GM12878 (cell line): ENCODE measurements around the gene NHERF1. TPM values are rescaled to one million over a fixed set of nuclear protein-coding genes. Genes with fewer than 3 reads are reported as not detected.

ENCODE experiments used
- ATAC-seq: fragments of 200-7000 bp; cut with Tn5 transposase; 3 replicates; pipeline ENCODE4 v1.9.1; 2020; ENCODE audit warnings: mild to moderate bottlenecking, moderate library complexity
- BruUV-seq: library from RNA; stranded (reverse); fragments of 400-500 nt; replicated peaks from 2 replicates; lab custom pipeline; 2021; lab: Mats Ljungman, UMichigan
- CTCF ChIA-PET: fragments of 300-600 bp; sonication (Branson Sonifier 250); formaldehyde crosslinking; extraction: SDS; loops from one replicate; lab custom pipeline; 2021; ENCODE audit warnings: inconsistent platforms; lab: Yijun Ruan, JAX
- POLR2A ChIA-PET: fragments of 350-600 bp; formaldehyde crosslinking; extraction: SDS; loops from one replicate; lab custom pipeline; 2021; ENCODE audit warnings: inconsistent platforms; lab: Charles Lee
- RAD21 ChIA-PET: fragments of 300-600 bp; sonication (Branson Sonifier 250); formaldehyde crosslinking; loops from one replicate; lab custom pipeline; 2023; ENCODE audit warnings: antibody characterized with exemption; ENCODE audit not compliant: unreplicated experiment; lab: Charles Lee
- SMC1A ChIA-PET: fragments of 300-600 bp; sonication (Branson Sonifier 250); formaldehyde crosslinking; loops from one replicate; lab custom pipeline; 2023; ENCODE audit not compliant: unreplicated experiment, uncharacterized antibody; lab: Charles Lee
- DNase-seq: peaks from one replicate; pipeline ENCODE4 v3.0.0-alpha.2; 2011; ENCODE audit warnings: low read depth, low spot score
- FAIRE-seq: peaks from 3 replicates; lab custom pipeline; 2011; peaks lifted over from hg19 to GRCh38; lab: Jason Lieb, UNC
- H2AFZ ChIP-seq: 2 replicates; pipeline ENCODE4 v1.6.0; 2011; ENCODE audit warnings: low read depth, low read length, control low read depth; ENCODE audit not compliant: control insufficient read depth
- H3K27ac ChIP-seq: 2 replicates; pipeline ENCODE4 v1.5.1; 2011; ENCODE audit warnings: control low read depth; ENCODE audit not compliant: control insufficient read depth, insufficient read depth
- H3K27me3 ChIP-seq, 2 experiments: replicated peaks in 1 of 2; 2 replicates each; pipeline versions ENCODE4 v1.6.0 to v1.6.1; 2011; ENCODE audit warnings: low read length in 1 of 2; ENCODE audit not compliant: control insufficient read depth in 2 of 2, insufficient read depth in 2 of 2
- H3K36me3 ChIP-seq, 2 experiments: 2 replicates each; pipeline ENCODE4 v1.5.1; 2011; ENCODE audit warnings: low read length in 1 of 2; ENCODE audit not compliant: control insufficient read depth in 2 of 2, insufficient read depth in 2 of 2
- H3K4me1 ChIP-seq: 2 replicates; pipeline ENCODE4 v1.6.1; 2011; ENCODE audit warnings: mild to moderate bottlenecking, low read length, moderate library complexity, mixed read lengths; ENCODE audit not compliant: control insufficient read depth, insufficient read depth
- H3K4me2 ChIP-seq: 2 replicates; pipeline ENCODE4 v1.6.0; 2011; ENCODE audit warnings: control low read depth; ENCODE audit not compliant: control insufficient read depth, insufficient read depth
- H3K4me3 ChIP-seq: fragments of 200-600 bp; sonication (generic); 2 replicates; pipeline ENCODE4 v1.5.1; 2016
- H3K79me2 ChIP-seq: 2 replicates; pipeline ENCODE4 v1.6.0; 2011; ENCODE audit warnings: low read length; ENCODE audit not compliant: control insufficient read depth, insufficient read depth
- H3K9ac ChIP-seq: 2 replicates; pipeline ENCODE4 v1.8.0; 2011; ENCODE audit warnings: low read length, control low read depth, mixed read lengths; ENCODE audit not compliant: control insufficient read depth, insufficient read depth
- H3K9me3 ChIP-seq: replicated peaks from 3 replicates; pipeline ENCODE4 v1.5.1; 2011; ENCODE audit warnings: mild to moderate bottlenecking, low read length; ENCODE audit not compliant: control insufficient read depth, insufficient read depth
- H4K20me1 ChIP-seq: 2 replicates; pipeline ENCODE4 v1.6.0; 2011; ENCODE audit not compliant: control insufficient read depth, insufficient read depth
- EED ChIP-seq: sonication (generic); IDR thresholded peaks from 2 replicates; pipeline ENCODE4 v1.6.1; 2016; ENCODE audit warnings: antibody characterized with exemption, low read depth
- KAT2A ChIP-seq: conservative IDR thresholded peaks from 2 replicates; pipeline ENCODE4 v1.6.1; 2011; ENCODE audit warnings: low read depth, low read length; ENCODE audit not compliant: control insufficient read depth
- KLF5 ChIP-seq: fragments of 450-650 bp; IDR thresholded peaks from 2 replicates; pipeline ENCODE4 v1.6.1; 2014; ENCODE audit warnings: mild to moderate bottlenecking; ENCODE audit not compliant: partially characterized antibody
- RB1 ChIP-seq: fragments of 450-650 bp; formaldehyde crosslinking; IDR thresholded peaks from 2 replicates; pipeline ENCODE4 v1.6.1; 2017; ENCODE audit warnings: mild to moderate bottlenecking, borderline replicate concordance
- SIX5 ChIP-seq: IDR thresholded peaks from 2 replicates; pipeline ENCODE4 v1.6.1; 2011; ENCODE audit warnings: mild to moderate bottlenecking, low read depth, low read length, moderate library complexity; ENCODE audit not compliant: severe bottlenecking
- TARDBP ChIP-seq: IDR thresholded peaks from 2 replicates; pipeline ENCODE4 v1.6.1; 2016; ENCODE audit warnings: borderline replicate concordance
- WGBS: methylation state at CpG from one replicate; pipeline ENCODE4 v1.1.6; 2016; ENCODE audit warnings: low lambda C conversion rate; ENCODE audit not compliant: insufficient replicate concordance, insufficient coverage; ENCODE audit errors: missing lambda C conversion rate; 5-methylcytosine and 5-hydroxymethylcytosine counted together
- in situ Hi-C: fragments of 300-500 bp; cut with MboI; formaldehyde crosslinking; loops from 9 replicates; pipeline ENCODE4 v1.14.3; 2018; ENCODE audit warnings: mixed read lengths
- intact Hi-C: fragments of 100-400 bp; cut with micrococcal nuclease; formaldehyde crosslinking; loops from one replicate; pipeline ENCODE4 v1.14.2; 2022; ENCODE audit not compliant: unreplicated experiment
- polyA plus RNA-seq, 11 experiments: library from polyadenylated mRNA; depleted of rRNA in 4 of 11; unstranded in 6 of 11; stranded (reverse) in 5 of 11; fragments of >200 nt; fragmentation: Nextera tagmentation in 4 of 11; fragmentation: Illumina TruSeq in 1 of 11; extraction: Ambion mirVana in 4 of 11; extraction: Trizol in 1 of 11; gene quantifications; 1 replicate in 1 of 11; 2 replicates in 10 of 11; pipeline versions ENCODE4 v1.2.1 to v1.2.3, GENCODE V29; 2011 to 2016; ENCODE audit warnings: inconsistent platforms in 2 of 11, missing spikeins in 2 of 11, low read depth in 1 of 11
- total RNA-seq, 4 experiments: library from RNA; depleted of rRNA in 3 of 4; stranded (reverse); fragments of >200 nt in 3 of 4; fragmentation: Illumina TruSeq in 1 of 4; extraction: Trizol in 1 of 4; gene quantifications; 2 replicates each; pipeline versions ENCODE4 v1.2.1 to v1.2.3, GENCODE V29; 2013 to 2021
- TF ChIP-seq, protein P1 (sequence below): fragments of 450-650 bp; IDR thresholded peaks from 2 replicates; pipeline ENCODE4 v1.6.1; 2016; ENCODE audit warnings: mild to moderate bottlenecking
- TF ChIP-seq, protein P2 (sequence below): IDR thresholded peaks from 2 replicates; pipeline ENCODE4 v1.6.1; 2011; ENCODE audit warnings: mild to moderate bottlenecking, low read depth, low read length, moderate library complexity; ENCODE audit not compliant: insufficient replicate concordance
- TF ChIP-seq, protein P3 (sequence below): fragments of 450-650 bp; IDR thresholded peaks from 2 replicates; pipeline ENCODE4 v1.6.1; 2018; ENCODE audit warnings: mild to moderate bottlenecking, low read depth, moderate library complexity; ENCODE audit not compliant: partially characterized antibody
- TF ChIP-seq, protein P4 (sequence below): fragments of 450-650 bp; IDR thresholded peaks from 2 replicates; pipeline ENCODE4 v1.6.1; 2017; ENCODE audit warnings: antibody characterized with exemption, mild to moderate bottlenecking, moderate library complexity

The NHERF1 gene
- total and polyA plus RNA-seq, 10 of the 15 experiments (the other 5 are each of a cell fraction or from before 2014, with no cell fraction given) = 13.4 to 61.6 (median 39.0) TPM

DNA sequence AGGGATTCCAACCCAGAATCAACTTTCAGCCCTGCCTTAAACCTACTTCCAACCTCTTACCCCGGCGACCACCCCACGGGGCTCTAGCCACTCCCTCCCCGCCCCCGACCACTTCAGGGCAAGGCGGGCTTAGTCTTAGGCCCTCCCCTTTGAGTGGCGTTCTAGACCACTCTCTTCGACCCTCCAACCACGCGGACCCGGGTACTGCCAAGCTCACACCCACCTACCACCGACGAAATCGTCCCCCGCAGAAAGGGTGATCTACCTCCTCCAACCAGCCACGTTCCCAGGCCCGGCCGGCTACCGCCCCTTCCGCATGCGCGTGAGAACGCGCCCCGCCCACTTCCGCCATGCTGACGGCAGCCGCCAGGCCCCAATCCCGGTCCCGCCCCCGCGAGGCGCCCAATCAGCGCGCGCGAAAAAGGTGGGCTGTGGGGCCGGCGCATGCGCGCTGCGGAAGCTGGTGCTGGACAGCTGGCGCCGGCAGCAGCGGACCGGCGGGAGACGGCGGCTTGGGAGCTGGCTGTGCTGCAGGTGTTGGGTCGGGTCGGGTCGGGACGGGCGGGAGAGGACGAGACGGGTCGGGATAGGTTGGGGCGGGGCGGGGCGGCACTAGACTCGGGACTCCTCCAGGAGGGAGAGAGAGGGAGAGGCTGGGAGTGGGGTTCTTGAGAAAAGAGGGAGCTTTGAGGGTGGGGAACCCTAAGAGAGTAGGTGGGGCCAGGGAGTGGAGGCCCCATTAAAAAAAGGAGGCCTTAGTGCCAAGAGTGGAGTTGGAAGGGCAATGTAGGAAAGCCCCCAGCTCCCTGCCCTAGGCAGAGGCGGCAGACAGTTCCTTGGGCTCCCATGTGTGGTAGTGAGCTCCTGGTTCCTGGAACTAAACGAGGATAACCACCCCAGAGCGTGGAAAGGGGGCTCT, 27.9 kb downstream of the NHERF1 start, which contains the start of gene NAT9:
Gene NAT9 (minus strand): TSS at position 302 of the 919 bp plus-strand sequence. CDS start 647 bp downstream, outside the sequence.
- H3K27me3 ChIP-seq = no peaks in the 10 kb centered on the region
- ATAC-seq (peak; percentile 91), FAIRE-seq (peak; percentile 88), DNase-seq (peak; percentile 82)
- ChIA-PET POLR2A (interaction anchor here (0.6 to 2.3 kb wide), 14 partner anchors 16 to 1010 kb away, joined by 3 to 15 read pairs (median 5); partner anchors contain the start of gene FDXR), CTCF (interaction anchor here (0.7 to 3.4 kb wide), 11 partner anchors 16 to 216 kb away, joined by 3 to 17 read pairs (median 3); partner anchors contain the start of gene RAB37), RAD21 (interaction anchor here (0.6 to 3.5 kb wide), 12 partner anchors 15 to 395 kb away, joined by 3 to 13 read pairs (median 4); partner anchors contain the start of genes FDXR and RAB37), SMC1A (interaction anchor here (0.8 to 2.9 kb wide), 7 partner anchors 16 to 184 kb away, joined by 3 to 10 read pairs (median 5); no protein-coding TSS in a partner anchor)
- BruUV-seq = no TSS peak
- peaks cover 16% of the 10 kb centered on the region for H3K79me2 ChIP-seq
- H2AFZ ChIP-seq = peak within 1 kb of the TSS; percentile 91
- peak within 1 kb of the TSS; percentile 95 for H3K4me2 ChIP-seq
- in situ Hi-C loops = no loop called here
- intact Hi-C loops = no loop called here
- peak within 1 kb of the TSS; percentile 73 for H3K4me3 ChIP-seq
- peak within 1 kb of the TSS; percentile 59 for H3K27ac ChIP-seq
- WGBS = 1% methylated on average over 46 of the region's 64 CpGs
- H3K9ac ChIP-seq = peak within 1 kb of the TSS; percentile 86
- peaks cover 12 to 18% of the 10 kb centered on the region in 2 experiments; a peak in 3 of 4 replicates for H3K36me3 ChIP-seq
- no peaks in the 10 kb centered on the region; the same call in 1 of the 2 replicates for H4K20me1 ChIP-seq
- no peaks in the 10 kb centered on the region for H3K9me3 ChIP-seq
- H3K4me1 ChIP-seq = peaks cover 28% of the 10 kb centered on the region
- TF ChIP-seq TARDBP = no peak
- TF ChIP-seq, protein P1, sequence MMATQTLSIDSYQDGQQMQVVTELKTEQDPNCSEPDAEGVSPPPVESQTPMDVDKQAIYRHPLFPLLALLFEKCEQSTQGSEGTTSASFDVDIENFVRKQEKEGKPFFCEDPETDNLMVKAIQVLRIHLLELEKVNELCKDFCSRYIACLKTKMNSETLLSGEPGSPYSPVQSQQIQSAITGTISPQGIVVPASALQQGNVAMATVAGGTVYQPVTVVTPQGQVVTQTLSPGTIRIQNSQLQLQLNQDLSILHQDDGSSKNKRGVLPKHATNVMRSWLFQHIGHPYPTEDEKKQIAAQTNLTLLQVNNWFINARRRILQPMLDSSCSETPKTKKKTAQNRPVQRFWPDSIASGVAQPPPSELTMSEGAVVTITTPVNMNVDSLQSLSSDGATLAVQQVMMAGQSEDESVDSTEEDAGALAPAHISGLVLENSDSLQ = peak; percentile 73
- TF ChIP-seq, protein P2, sequence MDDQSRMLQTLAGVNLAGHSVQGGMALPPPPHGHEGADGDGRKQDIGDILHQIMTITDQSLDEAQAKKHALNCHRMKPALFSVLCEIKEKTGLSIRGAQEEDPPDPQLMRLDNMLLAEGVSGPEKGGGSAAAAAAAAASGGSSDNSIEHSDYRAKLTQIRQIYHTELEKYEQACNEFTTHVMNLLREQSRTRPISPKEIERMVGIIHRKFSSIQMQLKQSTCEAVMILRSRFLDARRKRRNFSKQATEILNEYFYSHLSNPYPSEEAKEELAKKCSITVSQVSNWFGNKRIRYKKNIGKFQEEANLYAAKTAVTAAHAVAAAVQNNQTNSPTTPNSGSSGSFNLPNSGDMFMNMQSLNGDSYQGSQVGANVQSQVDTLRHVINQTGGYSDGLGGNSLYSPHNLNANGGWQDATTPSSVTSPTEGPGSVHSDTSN = no peak
- TF ChIP-seq SIX5 = peak; percentile 42
- TF ChIP-seq, protein P3, sequence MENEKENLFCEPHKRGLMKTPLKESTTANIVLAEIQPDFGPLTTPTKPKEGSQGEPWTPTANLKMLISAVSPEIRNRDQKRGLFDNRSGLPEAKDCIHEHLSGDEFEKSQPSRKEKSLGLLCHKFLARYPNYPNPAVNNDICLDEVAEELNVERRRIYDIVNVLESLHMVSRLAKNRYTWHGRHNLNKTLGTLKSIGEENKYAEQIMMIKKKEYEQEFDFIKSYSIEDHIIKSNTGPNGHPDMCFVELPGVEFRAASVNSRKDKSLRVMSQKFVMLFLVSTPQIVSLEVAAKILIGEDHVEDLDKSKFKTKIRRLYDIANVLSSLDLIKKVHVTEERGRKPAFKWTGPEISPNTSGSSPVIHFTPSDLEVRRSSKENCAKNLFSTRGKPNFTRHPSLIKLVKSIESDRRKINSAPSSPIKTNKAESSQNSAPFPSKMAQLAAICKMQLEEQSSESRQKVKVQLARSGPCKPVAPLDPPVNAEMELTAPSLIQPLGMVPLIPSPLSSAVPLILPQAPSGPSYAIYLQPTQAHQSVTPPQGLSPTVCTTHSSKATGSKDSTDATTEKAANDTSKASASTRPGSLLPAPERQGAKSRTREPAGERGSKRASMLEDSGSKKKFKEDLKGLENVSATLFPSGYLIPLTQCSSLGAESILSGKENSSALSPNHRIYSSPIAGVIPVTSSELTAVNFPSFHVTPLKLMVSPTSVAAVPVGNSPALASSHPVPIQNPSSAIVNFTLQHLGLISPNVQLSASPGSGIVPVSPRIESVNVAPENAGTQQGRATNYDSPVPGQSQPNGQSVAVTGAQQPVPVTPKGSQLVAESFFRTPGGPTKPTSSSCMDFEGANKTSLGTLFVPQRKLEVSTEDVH = no peak
- no peak for TF ChIP-seq EED
- TF ChIP-seq, protein P4, sequence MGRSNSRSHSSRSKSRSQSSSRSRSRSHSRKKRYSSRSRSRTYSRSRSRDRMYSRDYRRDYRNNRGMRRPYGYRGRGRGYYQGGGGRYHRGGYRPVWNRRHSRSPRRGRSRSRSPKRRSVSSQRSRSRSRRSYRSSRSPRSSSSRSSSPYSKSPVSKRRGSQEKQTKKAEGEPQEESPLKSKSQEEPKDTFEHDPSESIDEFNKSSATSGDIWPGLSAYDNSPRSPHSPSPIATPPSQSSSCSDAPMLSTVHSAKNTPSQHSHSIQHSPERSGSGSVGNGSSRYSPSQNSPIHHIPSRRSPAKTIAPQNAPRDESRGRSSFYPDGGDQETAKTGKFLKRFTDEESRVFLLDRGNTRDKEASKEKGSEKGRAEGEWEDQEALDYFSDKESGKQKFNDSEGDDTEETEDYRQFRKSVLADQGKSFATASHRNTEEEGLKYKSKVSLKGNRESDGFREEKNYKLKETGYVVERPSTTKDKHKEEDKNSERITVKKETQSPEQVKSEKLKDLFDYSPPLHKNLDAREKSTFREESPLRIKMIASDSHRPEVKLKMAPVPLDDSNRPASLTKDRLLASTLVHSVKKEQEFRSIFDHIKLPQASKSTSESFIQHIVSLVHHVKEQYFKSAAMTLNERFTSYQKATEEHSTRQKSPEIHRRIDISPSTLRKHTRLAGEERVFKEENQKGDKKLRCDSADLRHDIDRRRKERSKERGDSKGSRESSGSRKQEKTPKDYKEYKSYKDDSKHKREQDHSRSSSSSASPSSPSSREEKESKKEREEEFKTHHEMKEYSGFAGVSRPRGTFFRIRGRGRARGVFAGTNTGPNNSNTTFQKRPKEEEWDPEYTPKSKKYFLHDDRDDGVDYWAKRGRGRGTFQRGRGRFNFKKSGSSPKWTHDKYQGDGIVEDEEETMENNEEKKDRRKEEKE = no peak
- TF ChIP-seq KAT2A = no peak
- TF ChIP-seq RB1 = 0 out of 2 replicates have a peak, but pooled peaks have one; percentile 60
- no peak for TF ChIP-seq KLF5
